ENCODE results near the gene ANKRD44.

The ANKRD44 gene

GRCh38 chr2:197207598-197207997 lies 103.0 kb downstream of the ANKRD44 start:
- Histone ChIP-seq H3K9ac (ENCODE audit: insufficient read length, low read depth) (no peak overlapping the region), H3K4me1 (ENCODE audit: insufficient read depth, insufficient read length) (no peaks in the 10 kb centered on the region), H3K9me3 (ENCODE audit: insufficient read depth, low read length) (no peaks in the 10 kb centered on the region), H3K36me3 (ENCODE audit: insufficient read depth, insufficient read length, low read length) (no peaks in the 10 kb centered on the region), H3K27me3 (ENCODE audit: insufficient read depth, insufficient read length) (no peaks in the 10 kb centered on the region), H3K4me3 (ENCODE audit: insufficient read length, low read depth) (no peak overlapping the region)
- DNase-seq (ENCODE audit: low read depth, low spot score) = no peak
- TF ChIP-seq YY1 (IDR thresholded peaks at IDR 0.05; ENCODE audit: insufficient read depth, insufficient read length) = no peak
- TF ChIP-seq SUZ12 (IDR thresholded peaks at IDR 0.05; ENCODE audit: extremely low read depth, insufficient read depth, insufficient read length) = no peak
- TF ChIP-seq ZNF274 (IDR thresholded peaks at IDR 0.05; ENCODE audit: low read depth, low read length) = no peak

- no peaks in the 10 kb centered on the region for H3K4me1 ChIP-seq (ENCODE audit: insufficient read depth, insufficient read length)
- TF ChIP-seq ZNF274 (IDR thresholded peaks at IDR 0.05; ENCODE audit: low read depth, low read length) (no peak), YY1 (IDR thresholded peaks at IDR 0.05; ENCODE audit: insufficient read depth, insufficient read length) (no peak), SUZ12 (IDR thresholded peaks at IDR 0.05; ENCODE audit: extremely low read depth, insufficient read depth, insufficient read length) (no peak)
- no peaks in the 10 kb centered on the region for H3K36me3 ChIP-seq (ENCODE audit: insufficient read depth, insufficient read length, low read length)
- no peak for DNase-seq (ENCODE audit: low read depth, low spot score)
- H3K9ac ChIP-seq (ENCODE audit: insufficient read length, low read depth) = no peak overlapping the region
- no peaks in the 10 kb centered on the region for H3K27me3 ChIP-seq (ENCODE audit: insufficient read depth, insufficient read length)
- no peaks in the 10 kb centered on the region for H3K9me3 ChIP-seq (ENCODE audit: insufficient read depth, low read length)
- no peak overlapping the region for H3K4me3 ChIP-seq (ENCODE audit: insufficient read length, low read depth)
Measured at GRCh38 chr2:197207106-197207505, 103.5 kb downstream of the ANKRD44 start.

- no peaks in the 10 kb centered on the region for H3K4me1 ChIP-seq (ENCODE audit: insufficient read depth, insufficient read length)
- H3K9me3 ChIP-seq (ENCODE audit: insufficient read depth, low read length) = no peaks in the 10 kb centered on the region
- TF ChIP-seq SUZ12 (IDR thresholded peaks at IDR 0.05; ENCODE audit: extremely low read depth, insufficient read depth, insufficient read length) (no peak), YY1 (IDR thresholded peaks at IDR 0.05; ENCODE audit: insufficient read depth, insufficient read length) (no peak), ZNF274 (IDR thresholded peaks at IDR 0.05; ENCODE audit: low read depth, low read length) (no peak)
- H3K4me3 ChIP-seq (ENCODE audit: insufficient read length, low read depth) = no peak overlapping the region
- H3K36me3 ChIP-seq (ENCODE audit: insufficient read depth, insufficient read length, low read length) = no peaks in the 10 kb centered on the region
- H3K27me3 ChIP-seq (ENCODE audit: insufficient read depth, insufficient read length) = no peaks in the 10 kb centered on the region
- H3K9ac ChIP-seq (ENCODE audit: insufficient read length, low read depth) = no peak overlapping the region
- DNase-seq (ENCODE audit: low read depth, low spot score) = no peak
Measured at GRCh38 chr2:197205585-197206215, 104.9 kb downstream of the ANKRD44 start.

- Histone ChIP-seq H3K36me3 (ENCODE audit: insufficient read depth, insufficient read length, low read length) (no peaks in the 10 kb centered on the region), H3K9me3 (ENCODE audit: insufficient read depth, low read length) (no peaks in the 10 kb centered on the region), H3K9ac (ENCODE audit: insufficient read length, low read depth) (no peak overlapping the region), H3K4me1 (ENCODE audit: insufficient read depth, insufficient read length) (no peaks in the 10 kb centered on the region), H3K4me3 (ENCODE audit: insufficient read length, low read depth) (no peak overlapping the region), H3K27me3 (ENCODE audit: insufficient read depth, insufficient read length) (no peaks in the 10 kb centered on the region)
- DNase-seq (ENCODE audit: low read depth, low spot score) = no peak
- no peak for TF ChIP-seq SUZ12 (IDR thresholded peaks at IDR 0.05; ENCODE audit: extremely low read depth, insufficient read depth, insufficient read length)
- no peak for TF ChIP-seq ZNF274 (IDR thresholded peaks at IDR 0.05; ENCODE audit: low read depth, low read length)
- no peak for TF ChIP-seq YY1 (IDR thresholded peaks at IDR 0.05; ENCODE audit: insufficient read depth, insufficient read length)
Measured at GRCh38 chr2:197204519-197205250, 105.9 kb downstream of the ANKRD44 start.

- no peak overlapping the region for H3K9ac ChIP-seq (ENCODE audit: insufficient read length, low read depth)
- DNase-seq (ENCODE audit: low read depth, low spot score) = no peak
- TF ChIP-seq YY1 (IDR thresholded peaks at IDR 0.05; ENCODE audit: insufficient read depth, insufficient read length) (no peak), SUZ12 (IDR thresholded peaks at IDR 0.05; ENCODE audit: extremely low read depth, insufficient read depth, insufficient read length) (no peak), ZNF274 (IDR thresholded peaks at IDR 0.05; ENCODE audit: low read depth, low read length) (no peak)
Measured at GRCh38 chr2:197201874-197202273, 108.7 kb downstream of the ANKRD44 start.

GRCh38 chr2:197200762-197201058 lies 109.9 kb downstream of the ANKRD44 start:
- no peak for DNase-seq (ENCODE audit: low read depth, low spot score)
- TF ChIP-seq YY1 (IDR thresholded peaks at IDR 0.05; ENCODE audit: insufficient read depth, insufficient read length) (no peak), ZNF274 (IDR thresholded peaks at IDR 0.05; ENCODE audit: low read depth, low read length) (no peak), SUZ12 (IDR thresholded peaks at IDR 0.05; ENCODE audit: extremely low read depth, insufficient read depth, insufficient read length) (no peak)
- Histone ChIP-seq H3K27me3 (ENCODE audit: insufficient read depth, insufficient read length) (no peaks in the 10 kb centered on the region), H3K9ac (ENCODE audit: insufficient read length, low read depth) (no peak overlapping the region), H3K4me3 (ENCODE audit: insufficient read length, low read depth) (no peak overlapping the region), H3K36me3 (ENCODE audit: insufficient read depth, insufficient read length, low read length) (no peaks in the 10 kb centered on the region), H3K4me1 (ENCODE audit: insufficient read depth, insufficient read length) (no peaks in the 10 kb centered on the region), H3K9me3 (ENCODE audit: insufficient read depth, low read length) (no peaks in the 10 kb centered on the region)

More at GRCh38 chr2:197201874-197202273, 108.7 kb downstream of the ANKRD44 start:
- Histone ChIP-seq H3K4me3 (ENCODE audit: insufficient read length, low read depth) (no peak overlapping the region), H3K27me3 (ENCODE audit: insufficient read depth, insufficient read length) (no peaks in the 10 kb centered on the region), H3K9me3 (ENCODE audit: insufficient read depth, low read length) (no peaks in the 10 kb centered on the region), H3K36me3 (ENCODE audit: insufficient read depth, insufficient read length, low read length) (no peaks in the 10 kb centered on the region), H3K4me1 (ENCODE audit: insufficient read depth, insufficient read length) (no peaks in the 10 kb centered on the region)

- no peaks in the 10 kb centered on the region for H3K9me3 ChIP-seq (ENCODE audit: insufficient read depth, low read length)
- H3K9ac ChIP-seq (ENCODE audit: insufficient read length, low read depth) = no peak overlapping the region
- H3K36me3 ChIP-seq (ENCODE audit: insufficient read depth, insufficient read length, low read length) = no peaks in the 10 kb centered on the region
- H3K4me1 ChIP-seq (ENCODE audit: insufficient read depth, insufficient read length) = no peaks in the 10 kb centered on the region
- H3K27me3 ChIP-seq (ENCODE audit: insufficient read depth, insufficient read length) = no peaks in the 10 kb centered on the region
- no peak for TF ChIP-seq SUZ12 (IDR thresholded peaks at IDR 0.05; ENCODE audit: extremely low read depth, insufficient read depth, insufficient read length)
- no peak for TF ChIP-seq YY1 (IDR thresholded peaks at IDR 0.05; ENCODE audit: insufficient read depth, insufficient read length)
- no peak for TF ChIP-seq ZNF274 (IDR thresholded peaks at IDR 0.05; ENCODE audit: low read depth, low read length)
- no peak overlapping the region for H3K4me3 ChIP-seq (ENCODE audit: insufficient read length, low read depth)
- no peak for DNase-seq (ENCODE audit: low read depth, low spot score)
Measured at GRCh38 chr2:197200051-197200761, 110.4 kb downstream of the ANKRD44 start.
